HepG2 (cell line): ENCODE results near the gene CHST12. TPM values are rescaled to one million over a fixed set of nuclear protein-coding genes. Genes with fewer than 3 reads are reported as not detected.

ENCODE experiments used
- DMAP1 ChIP-seq: IDR thresholded peaks from 2 replicates; pipeline ENCODE4 v1.6.1; 2016
- FOXA1 ChIP-seq, 2 experiments: fragments of 450-650 bp in 1 of 2; sonication (generic) in 1 of 2; formaldehyde crosslinking in 1 of 2; IDR thresholded peaks; 2 replicates each; pipeline versions ENCODE4 v1.4.0 to v1.6.1; 2016 to 2020; ENCODE audit warnings: missing genetic modification reagents in 1 of 2
- HIVEP1 ChIP-seq: sonication (generic); formaldehyde crosslinking; IDR thresholded peaks from 2 replicates; pipeline ENCODE4 v1.4.0; 2020; ENCODE audit warnings: mild to moderate bottlenecking, missing genetic modification reagents
- HOXA3 ChIP-seq: sonication (generic); formaldehyde crosslinking; IDR thresholded peaks from 2 replicates; pipeline ENCODE4 v1.5.0; 2020; ENCODE audit warnings: missing genetic modification reagents
- KDM2A ChIP-seq: sonication (generic); formaldehyde crosslinking; IDR thresholded peaks from 2 replicates; pipeline ENCODE4 v1.4.0; 2020; ENCODE audit warnings: low read depth, missing genetic modification reagents, borderline replicate concordance
- PATZ1 ChIP-seq: sonication (generic); formaldehyde crosslinking; IDR thresholded peaks from 2 replicates; pipeline ENCODE4 v1.4.0; 2020; ENCODE audit warnings: missing genetic modification reagents
- PHF20 ChIP-seq: sonication (generic); formaldehyde crosslinking; IDR thresholded peaks from 2 replicates; pipeline ENCODE4 v1.5.0; 2020; ENCODE audit warnings: mild to moderate bottlenecking, missing genetic modification reagents
- RBFOX2 ChIP-seq: fragments of 200-400 bp; formaldehyde crosslinking; IDR thresholded peaks from 2 replicates; pipeline ENCODE4 v1.6.1; 2017; ENCODE audit warnings: low read depth, mild to moderate bottlenecking, low read length
- RORA ChIP-seq: sonication (generic); formaldehyde crosslinking; IDR thresholded peaks from 2 replicates; pipeline ENCODE4 v1.5.0; 2020; ENCODE audit warnings: mild to moderate bottlenecking, missing genetic modification reagents, moderate library complexity
- TSC22D2 ChIP-seq: sonication (generic); formaldehyde crosslinking; IDR thresholded peaks from 2 replicates; pipeline ENCODE4 v1.5.1; 2020; ENCODE audit warnings: missing genetic modification reagents, mild to moderate bottlenecking, borderline replicate concordance
- ZMYM4 ChIP-seq: sonication (generic); formaldehyde crosslinking; IDR thresholded peaks from 2 replicates; pipeline ENCODE4 v1.8.1; 2023; ENCODE audit warnings: mild to moderate bottlenecking, missing genetic modification reagents
- ZNF598 ChIP-seq: sonication (generic); formaldehyde crosslinking; IDR thresholded peaks from 2 replicates; pipeline ENCODE4 v1.5.1; 2020; ENCODE audit warnings: mild to moderate bottlenecking, missing genetic modification reagents, borderline replicate concordance
- ZNF619 ChIP-seq: sonication (generic); formaldehyde crosslinking; IDR thresholded peaks from 2 replicates; pipeline ENCODE4 v1.4.0; 2020; ENCODE audit warnings: mild to moderate bottlenecking, missing genetic modification reagents
- ZNF770 ChIP-seq: sonication (generic); formaldehyde crosslinking; IDR thresholded peaks from 2 replicates; pipeline ENCODE4 v1.5.0; 2020; ENCODE audit warnings: mild to moderate bottlenecking, missing genetic modification reagents
- polyA plus RNA-seq, 8 experiments: library from polyadenylated mRNA; depleted of rRNA in 3 of 8; stranded (reverse) in 7 of 8; unstranded in 1 of 8; fragments of >200 nt; fragmentation: Illumina TruSeq in 4 of 8; extraction: Trizol in 4 of 8; gene quantifications; 2 replicates each; pipeline versions ENCODE4 v1.2.1 to v1.2.3, GENCODE V29; 2011 to 2016; ENCODE audit warnings: low read depth in 4 of 8, missing spikeins in 1 of 8, mixed read lengths in 1 of 8; ENCODE audit not compliant: insufficient read depth in 1 of 8
- total RNA-seq, 5 experiments: library from RNA; depleted of rRNA; stranded (reverse); fragments of >200 nt; fragmentation: Illumina TruSeq; extraction: Trizol; gene quantifications; 2 replicates each; pipeline ENCODE4 v1.2.3, GENCODE V29; 2016; ENCODE audit warnings: low read depth in 1 of 5
- TF ChIP-seq, protein P1 (sequence below): sonication (generic); formaldehyde crosslinking; IDR thresholded peaks from 2 replicates; pipeline ENCODE4 v1.4.0; 2020; ENCODE audit warnings: missing genetic modification reagents, low read depth, mild to moderate bottlenecking, borderline replicate concordance
- TF ChIP-seq, protein P2 (sequence below): sonication (generic); formaldehyde crosslinking; IDR thresholded peaks from 2 replicates; pipeline ENCODE4 v1.5.0; 2020; ENCODE audit warnings: mild to moderate bottlenecking, missing genetic modification reagents
- TF ChIP-seq, protein P3 (sequence below): sonication (generic); formaldehyde crosslinking; IDR thresholded peaks from 2 replicates; pipeline ENCODE4 v1.5.1; 2020; ENCODE audit warnings: mild to moderate bottlenecking, missing genetic modification reagents, moderate library complexity

CHST12 gene
- total and polyA plus RNA-seq, 2 of the 13 experiments (the other 11 are each of a cell fraction or from before 2014, with no cell fraction given) = 6.4 to 15.8 TPM

GRCh38 chr7:2403014-2403717 lies at the start of gene CHST12 (continued):
- peak; percentile 79 for TF ChIP-seq RBFOX2
- TF ChIP-seq KDM2A = peak; percentile 32; the same call in 1 of the 2 replicates
- TF ChIP-seq, protein P1, sequence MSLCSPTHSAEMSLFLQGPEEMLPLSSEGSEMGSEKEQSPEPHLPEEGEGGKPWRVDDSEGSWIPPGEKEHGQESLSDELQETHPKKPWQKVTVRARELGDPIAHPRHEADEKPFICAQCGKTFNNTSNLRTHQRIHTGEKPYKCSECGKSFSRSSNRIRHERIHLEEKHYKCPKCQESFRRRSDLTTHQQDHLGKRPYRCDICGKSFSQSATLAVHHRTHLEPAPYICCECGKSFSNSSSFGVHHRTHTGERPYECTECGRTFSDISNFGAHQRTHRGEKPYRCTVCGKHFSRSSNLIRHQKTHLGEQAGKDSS (CRISPR knock-in tag) = 0 out of 2 replicates have a peak, but pooled peaks have one; percentile 40
- TF ChIP-seq FOXA1 (IDR thresholded peaks at IDR 0.05) = no peak
- 0 out of 2 replicates have a peak, but pooled peaks have one; percentile 37 for TF ChIP-seq FOXA1 (CRISPR knock-in tag; IDR thresholded peaks at IDR 0.05)
- TF ChIP-seq, protein P2, sequence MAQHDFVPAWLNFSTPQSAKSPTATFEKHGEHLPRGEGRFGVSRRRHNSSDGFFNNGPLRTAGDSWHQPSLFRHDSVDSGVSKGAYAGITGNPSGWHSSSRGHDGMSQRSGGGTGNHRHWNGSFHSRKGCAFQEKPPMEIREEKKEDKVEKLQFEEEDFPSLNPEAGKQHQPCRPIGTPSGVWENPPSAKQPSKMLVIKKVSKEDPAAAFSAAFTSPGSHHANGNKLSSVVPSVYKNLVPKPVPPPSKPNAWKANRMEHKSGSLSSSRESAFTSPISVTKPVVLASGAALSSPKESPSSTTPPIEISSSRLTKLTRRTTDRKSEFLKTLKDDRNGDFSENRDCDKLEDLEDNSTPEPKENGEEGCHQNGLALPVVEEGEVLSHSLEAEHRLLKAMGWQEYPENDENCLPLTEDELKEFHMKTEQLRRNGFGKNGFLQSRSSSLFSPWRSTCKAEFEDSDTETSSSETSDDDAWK (CRISPR knock-in tag) = no peak
- peak; percentile 50; the same call in 1 of the 2 replicates for TF ChIP-seq DMAP1
- peak; percentile 83 for TF ChIP-seq ZNF770 (CRISPR knock-in tag)
- peak; percentile 60; the same call in 1 of the 2 replicates for TF ChIP-seq HIVEP1 (CRISPR knock-in tag)
- TF ChIP-seq HOXA3 (CRISPR knock-in tag) = peak; percentile 47
- 0 out of 2 replicates have a peak, but pooled peaks have one; percentile 42 for TF ChIP-seq ZNF598
- TF ChIP-seq, protein P3, sequence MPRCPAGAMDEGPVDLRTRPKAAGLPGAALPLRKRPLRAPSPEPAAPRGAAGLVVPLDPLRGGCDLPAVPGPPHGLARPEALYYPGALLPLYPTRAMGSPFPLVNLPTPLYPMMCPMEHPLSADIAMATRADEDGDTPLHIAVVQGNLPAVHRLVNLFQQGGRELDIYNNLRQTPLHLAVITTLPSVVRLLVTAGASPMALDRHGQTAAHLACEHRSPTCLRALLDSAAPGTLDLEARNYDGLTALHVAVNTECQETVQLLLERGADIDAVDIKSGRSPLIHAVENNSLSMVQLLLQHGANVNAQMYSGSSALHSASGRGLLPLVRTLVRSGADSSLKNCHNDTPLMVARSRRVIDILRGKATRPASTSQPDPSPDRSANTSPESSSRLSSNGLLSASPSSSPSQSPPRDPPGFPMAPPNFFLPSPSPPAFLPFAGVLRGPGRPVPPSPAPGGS (CRISPR knock-in tag) = peak; percentile 28; the same call in 1 of the 2 replicates
- TF ChIP-seq ZMYM4 (CRISPR knock-in tag) = peak; percentile 51
- TF ChIP-seq PATZ1 (CRISPR knock-in tag) = peak; percentile 62; the same call in 1 of the 2 replicates
- TF ChIP-seq TSC22D2 (CRISPR knock-in tag) = peak; percentile 57; the same call in 1 of the 2 replicates
- peak; percentile 27; the same call in 1 of the 2 replicates for TF ChIP-seq PHF20
- no peak for TF ChIP-seq RORA
- TF ChIP-seq ZNF619 (CRISPR knock-in tag) = 0 out of 2 replicates have a peak, but pooled peaks have one; percentile 55
